IMR-90 (cell line): ENCODE measurements around the gene OARD1. TPM values are rescaled to one million over a fixed set of nuclear protein-coding genes. Genes with fewer than 3 reads are reported as not detected.

Experiments used
- ATAC-seq: fragments of 200-7000 bp; cut with Tn5 transposase; 2 replicates; pipeline ENCODE4 v1.9.1; 2020; ENCODE audit warnings: low read depth, mild to moderate bottlenecking, moderate library complexity
- BruUV-seq: library from RNA; stranded (reverse); fragments of 400-500 nt; replicated peaks from 2 replicates; lab custom pipeline; 2021; lab: Mats Ljungman, UMichigan
- CTCF ChIA-PET: fragments of 300-600 bp; formaldehyde crosslinking; extraction: SDS; loops from one replicate; lab custom pipeline; 2021; ENCODE audit warnings: antibody characterized with exemption; lab: Yijun Ruan, JAX
- POLR2A ChIA-PET: fragments of 300-600 bp; sonication (Branson Sonifier 250); formaldehyde crosslinking; loops from one replicate; lab custom pipeline; 2022; ENCODE audit warnings: antibody characterized with exemption; ENCODE audit not compliant: unreplicated experiment; lab: Charles Lee
- DNase-seq: peaks from one replicate; pipeline ENCODE4 v3.0.0; 2013
- H2AFZ ChIP-seq: replicated peaks from 2 replicates; pipeline ENCODE3; 2013; ENCODE audit warnings: low read length, mild to moderate bottlenecking; ENCODE audit not compliant: poor library complexity
- H2AK5ac ChIP-seq: 2 replicates; pipeline ENCODE4 v1.6.1; 2013; ENCODE audit warnings: low read depth, low read length, inconsistent platforms
- H2AK9ac ChIP-seq: replicated peaks from 2 replicates; pipeline ENCODE3; 2013; ENCODE audit warnings: mild to moderate bottlenecking, low read depth, low read length, moderate library complexity; ENCODE audit not compliant: poor library complexity
- H2BK120ac ChIP-seq: 2 replicates; pipeline ENCODE4 v1.6.1; 2013; ENCODE audit warnings: low read depth, low read length, inconsistent platforms
- H2BK15ac ChIP-seq: 3 replicates; pipeline ENCODE4 v1.6.1; 2013; ENCODE audit warnings: low read depth, low read length, inconsistent platforms
- H2BK20ac ChIP-seq: 2 replicates; pipeline ENCODE4 v1.6.1; 2013; ENCODE audit warnings: low read depth, mild to moderate bottlenecking, inconsistent platforms, low read length, moderate library complexity
- H2BK5ac ChIP-seq: 2 replicates; pipeline ENCODE4 v1.6.1; 2013; ENCODE audit warnings: mild to moderate bottlenecking, low read depth, low read length, inconsistent platforms; ENCODE audit not compliant: poor library complexity, severe bottlenecking
- H3K14ac ChIP-seq: replicated peaks from 2 replicates; pipeline ENCODE4 v1.6.1; 2013; ENCODE audit warnings: low read depth, low read length, inconsistent platforms
- H3K18ac ChIP-seq: 2 replicates; pipeline ENCODE4 v1.6.1; 2013; ENCODE audit warnings: low read depth, low read length, control low read depth
- H3K23ac ChIP-seq: 2 replicates; pipeline ENCODE4 v1.6.1; 2013; ENCODE audit warnings: low read depth, low read length, inconsistent platforms
- H3K27ac ChIP-seq: 2 replicates; pipeline ENCODE4 v1.5.1; 2013; ENCODE audit warnings: mild to moderate bottlenecking, control low read depth, low read length; ENCODE audit not compliant: insufficient read depth
- H3K27me3 ChIP-seq: 2 replicates; pipeline ENCODE4 v1.6.1; 2013; ENCODE audit warnings: low read length; ENCODE audit not compliant: control insufficient read depth, insufficient read depth
- H3K36me3 ChIP-seq: 2 replicates; pipeline ENCODE4 v1.6.1; 2013; ENCODE audit warnings: low read length, mixed read lengths; ENCODE audit not compliant: control insufficient read depth, insufficient read depth
- H3K4ac ChIP-seq: 2 replicates; pipeline ENCODE4 v1.6.1; 2013; ENCODE audit warnings: low read depth, low read length, inconsistent platforms
- H3K4me1 ChIP-seq: 2 replicates; pipeline ENCODE4 v1.6.1; 2013; ENCODE audit warnings: low read length, mixed read lengths; ENCODE audit not compliant: control insufficient read depth, insufficient read depth
- H3K4me2 ChIP-seq: 2 replicates; pipeline ENCODE4 v1.6.1; 2013; ENCODE audit warnings: low read depth, mild to moderate bottlenecking, control low read depth, low read length, moderate library complexity
- H3K4me3 ChIP-seq: 2 replicates; pipeline ENCODE4 v1.5.1; 2013; ENCODE audit warnings: low read depth, mild to moderate bottlenecking, control low read depth, low read length, moderate library complexity; ENCODE audit not compliant: insufficient read depth
- H3K56ac ChIP-seq: 2 replicates; pipeline ENCODE4 v1.6.1; 2013; ENCODE audit warnings: low read length, inconsistent platforms; ENCODE audit not compliant: insufficient read depth; ENCODE audit errors: extremely low read depth
- H3K79me1 ChIP-seq, 2 experiments: 2 replicates each; pipeline ENCODE4 v1.6.1; 2013; ENCODE audit warnings: low read length in 2 of 2, inconsistent platforms in 1 of 2, low read depth in 1 of 2
- H3K9ac ChIP-seq: 2 replicates; pipeline ENCODE4 v1.6.1; 2013; ENCODE audit warnings: low read depth, low read length, control low read depth
- H3K9me1 ChIP-seq: 2 replicates; pipeline ENCODE4 v1.6.1; 2013; ENCODE audit warnings: low read length, inconsistent platforms; ENCODE audit not compliant: insufficient read depth
- H3K9me3 ChIP-seq: 2 replicates; pipeline ENCODE4 v1.6.1; 2013; ENCODE audit warnings: low read length; ENCODE audit not compliant: control insufficient read depth, insufficient read depth
- H4K20me1 ChIP-seq: 2 replicates; pipeline ENCODE4 v1.6.1; 2013; ENCODE audit warnings: low read length, inconsistent platforms; ENCODE audit not compliant: insufficient read depth
- H4K5ac ChIP-seq: 2 replicates; pipeline ENCODE4 v1.6.1; 2013; ENCODE audit warnings: mild to moderate bottlenecking, low read depth, low read length, control low read depth
- H4K8ac ChIP-seq, 2 experiments: 2 replicates each; pipeline ENCODE4 v1.6.1; 2013; ENCODE audit warnings: low read depth in 2 of 2, low read length in 2 of 2, control low read depth in 1 of 2, inconsistent platforms in 1 of 2
- H4K91ac ChIP-seq: 2 replicates; pipeline ENCODE4 v1.6.1; 2013; ENCODE audit warnings: low read depth, low read length, inconsistent platforms; ENCODE audit not compliant: insufficient read depth
- FOS ChIP-seq: fragments of 150-350 bp; IDR thresholded peaks from 2 replicates; pipeline ENCODE4 v1.6.1; 2016; ENCODE audit warnings: low read depth, low read length
- MAFK ChIP-seq: IDR thresholded peaks from 2 replicates; pipeline ENCODE4 v1.6.1; 2012; ENCODE audit warnings: low read depth, low read length, improper control_type of control experiment
- MAZ ChIP-seq: IDR thresholded peaks from 2 replicates; pipeline ENCODE4 v1.6.1; 2012; ENCODE audit warnings: low read depth, mild to moderate bottlenecking, low read length, improper control_type of control experiment, moderate library complexity, borderline replicate concordance
- RAD21 ChIP-seq: IDR thresholded peaks from 2 replicates; pipeline ENCODE4 v1.6.1; 2012; ENCODE audit warnings: low read length, improper control_type of control experiment
- RCOR1 ChIP-seq: IDR thresholded peaks from 2 replicates; pipeline ENCODE4 v1.6.1; 2012; ENCODE audit warnings: mild to moderate bottlenecking, low read length, improper control_type of control experiment; ENCODE audit not compliant: insufficient replicate concordance
- RFX5 ChIP-seq: IDR thresholded peaks from 2 replicates; pipeline ENCODE4 v1.8.0; 2012; ENCODE audit warnings: low read depth, mild to moderate bottlenecking, low read length, moderate library complexity
- whole genome bisulfite sequencing, 2 experiments: methylation state at CpG; one replicate each; pipeline versions ENCODE4 v1.1.5 to v1.1.7; 2013; ENCODE audit warnings: missing lambda C conversion rate in 2 of 2; ENCODE audit not compliant: insufficient read length in 1 of 2; ENCODE audit errors: extremely low coverage in 2 of 2; 5-methylcytosine and 5-hydroxymethylcytosine counted together
- dilution Hi-C: fragments of 300-500 bp; cut with HindIII; formaldehyde crosslinking; loops from one replicate; pipeline ENCODE4 v1.14.3; 2018; ENCODE audit warnings: low sequenced_read_pairs; ENCODE audit not compliant: unreplicated experiment
- in situ Hi-C: fragments of 300-500 bp; cut with MboI; formaldehyde crosslinking; loops from 3 replicates; pipeline ENCODE4 v1.14.3; 2019; ENCODE audit warnings: low sequenced_read_pairs, inconsistent platforms, mixed read lengths
- intact Hi-C: fragments of 100-400 bp; cut with micrococcal nuclease; formaldehyde crosslinking; loops from 2 replicates; pipeline ENCODE4 v1.10.0; 2022
- polyA plus RNA-seq, 3 experiments: library from polyadenylated mRNA; depleted of rRNA; stranded (reverse); fragments of >200 nt; gene quantifications; 2 replicates each; pipeline ENCODE4 v1.2.3, GENCODE V29; 2012; ENCODE audit warnings: low replicate concordance in 1 of 3
- total RNA-seq: library from RNA; depleted of rRNA; stranded (reverse); fragments of >200 nt; gene quantifications from 2 replicates; pipeline ENCODE4 v1.2.3, GENCODE V29; 2012
- TF ChIP-seq, protein P1 (sequence below): fragments of 150-350 bp; IDR thresholded peaks from 2 replicates; pipeline ENCODE4 v1.6.1; 2016; ENCODE audit warnings: low read depth, mild to moderate bottlenecking, low read length, moderate library complexity, borderline replicate concordance

The OARD1 gene
- total and polyA plus RNA-seq, 2 of the 4 experiments (the other 2 are of a cell fraction): 2.3 to 5.5 TPM

DNA sequence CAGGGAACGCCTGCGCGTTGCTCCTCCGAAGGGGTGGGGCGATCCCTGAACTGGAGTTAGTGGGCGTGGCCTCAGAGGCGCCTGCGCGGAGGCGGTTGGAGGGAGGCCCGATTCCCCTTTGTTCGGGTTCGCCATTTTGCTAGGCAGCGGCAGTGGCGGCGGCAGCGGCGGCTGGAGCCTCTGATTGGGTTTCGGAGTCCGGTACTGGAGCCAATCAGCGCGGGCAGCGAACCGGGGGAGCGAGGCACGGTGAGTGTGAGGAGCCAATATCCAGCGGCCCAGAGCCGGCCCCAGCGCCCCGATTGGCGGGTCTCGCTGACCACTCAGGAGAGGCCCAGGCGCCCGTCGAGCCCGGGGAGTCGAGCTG lies 663 bp upstream of the OARD1 start, which contains the start of gene NFYA:
Gene NFYA, plus strand, starts transcription at position 139 of the 367 bp plus-strand sequence. CDS start 6,116 bp downstream, outside the sequence.
- H4K8ac ChIP-seq: peak within 1 kb of the TSS; percentile 80 to 91
- peak within 1 kb of the TSS; percentile 82 for H2BK5ac ChIP-seq
- ATAC-seq: peak; percentile 76
- H2AK9ac ChIP-seq: peak within 1 kb of the TSS; percentile 98
- H3K9me1 ChIP-seq: peaks cover 6% of the 10 kb centered on the region
- peak within 1 kb of the TSS; percentile 32 for H4K5ac ChIP-seq
- no peaks in the 10 kb centered on the region for H3K27me3 ChIP-seq
- H3K14ac ChIP-seq: peak within 1 kb of the TSS; percentile 84
- peak within 1 kb of the TSS; percentile 35 for H3K18ac ChIP-seq
- peak within 1 kb of the TSS; percentile 18; the same call in 1 of the 2 replicates for H2AK5ac ChIP-seq
- peak within 1 kb of the TSS; percentile 94 for H2AFZ ChIP-seq
- peak within 1 kb of the TSS; percentile 77 for H3K23ac ChIP-seq
- peak within 1 kb of the TSS; percentile 41; the same call in 1 of the 2 replicates for H2BK120ac ChIP-seq
- H3K9ac ChIP-seq: peak within 1 kb of the TSS; percentile 92
- H3K4me2 ChIP-seq: peak within 1 kb of the TSS; percentile 100
- H3K4me1 ChIP-seq: peaks cover 3% of the 10 kb centered on the region
- H4K20me1 ChIP-seq: peaks cover 10% of the 10 kb centered on the region
- in situ Hi-C loops (no loop called here), dilution Hi-C loops (no loop called here), intact Hi-C loops (loop anchor here (5.0 kb wide), 2 partner anchors 244 to 609 kb away; no protein-coding TSS in a partner anchor)
- no peaks in the 10 kb centered on the region for H3K36me3 ChIP-seq
- peak; percentile 99 for DNase-seq
- ChIA-PET POLR2A (interaction anchor here (0.8 kb wide), 1 partner anchor 10 kb away, joined by 3 read pairs; no protein-coding TSS in a partner anchor), CTCF (no interaction called here)
- peak within 1 kb of the TSS; percentile 93 for H3K4ac ChIP-seq
- H3K9me3 ChIP-seq: no peaks in the 10 kb centered on the region
- peak within 1 kb of the TSS; percentile 92 for H3K56ac ChIP-seq
- H3K79me1 ChIP-seq: peaks cover 10 to 21% of the 10 kb centered on the region in 2 experiments; a peak in 3 of 4 replicates
- H3K27ac ChIP-seq: peak within 1 kb of the TSS; percentile 93
- peak within 1 kb of the TSS; percentile 72 for H3K4me3 ChIP-seq
- peak within 1 kb of the TSS; percentile 84 for H4K91ac ChIP-seq
- 0 out of 3 replicates have a peak within 1 kb of the TSS, but pooled peaks have one; percentile 3 for H2BK15ac ChIP-seq
- BruUV-seq: no TSS peak
- WGBS, 2 experiments: 1% methylated on average over 20 of the region's 37 CpGs; no CpG with 5 or more reads in 1 of the 2 experiments
- no peak within 1 kb of the TSS for H2BK20ac ChIP-seq
- TF ChIP-seq MAZ: no peak; the same call in 1 of the 2 replicates
- no peak for TF ChIP-seq RAD21
- TF ChIP-seq MAFK: no peak
- TF ChIP-seq RCOR1: no peak
- TF ChIP-seq FOS: peak; percentile 77; the same call in 1 of the 2 replicates
- TF ChIP-seq, protein P1, sequence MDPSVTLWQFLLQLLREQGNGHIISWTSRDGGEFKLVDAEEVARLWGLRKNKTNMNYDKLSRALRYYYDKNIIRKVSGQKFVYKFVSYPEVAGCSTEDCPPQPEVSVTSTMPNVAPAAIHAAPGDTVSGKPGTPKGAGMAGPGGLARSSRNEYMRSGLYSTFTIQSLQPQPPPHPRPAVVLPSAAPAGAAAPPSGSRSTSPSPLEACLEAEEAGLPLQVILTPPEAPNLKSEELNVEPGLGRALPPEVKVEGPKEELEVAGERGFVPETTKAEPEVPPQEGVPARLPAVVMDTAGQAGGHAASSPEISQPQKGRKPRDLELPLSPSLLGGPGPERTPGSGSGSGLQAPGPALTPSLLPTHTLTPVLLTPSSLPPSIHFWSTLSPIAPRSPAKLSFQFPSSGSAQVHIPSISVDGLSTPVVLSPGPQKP: no peak
- 0 out of 2 replicates have a peak, but pooled peaks have one; percentile 19 for TF ChIP-seq RFX5
